ENCODE measurements around the gene TST.

GRCh38 chr22:37045958-37046357 is 26.7 kb upstream of the TST start:
- TF ChIP-seq POLR2A (IDR thresholded peaks at IDR 0.05) (no peak), CTCF (IDR thresholded peaks at IDR 0.05) (peak in 2 of 5 experiments; percentile 21 to 31), EP300 (IDR thresholded peaks at IDR 0.05) (no peak)

All from tibial nerve (tissue), 4 donors.